Activated T-cell treated with anti-CD3 and anti-CD28 coated beads, Interleukin-2, amount 50 U/mL, for 1 hour (primary cell): ENCODE results near the gene TWNK.

ENCODE experiments used
- DNase-seq: peaks from one replicate; pipeline ENCODE4 v3.0.0-alpha.2; 2020

TWNK gene

DNA sequence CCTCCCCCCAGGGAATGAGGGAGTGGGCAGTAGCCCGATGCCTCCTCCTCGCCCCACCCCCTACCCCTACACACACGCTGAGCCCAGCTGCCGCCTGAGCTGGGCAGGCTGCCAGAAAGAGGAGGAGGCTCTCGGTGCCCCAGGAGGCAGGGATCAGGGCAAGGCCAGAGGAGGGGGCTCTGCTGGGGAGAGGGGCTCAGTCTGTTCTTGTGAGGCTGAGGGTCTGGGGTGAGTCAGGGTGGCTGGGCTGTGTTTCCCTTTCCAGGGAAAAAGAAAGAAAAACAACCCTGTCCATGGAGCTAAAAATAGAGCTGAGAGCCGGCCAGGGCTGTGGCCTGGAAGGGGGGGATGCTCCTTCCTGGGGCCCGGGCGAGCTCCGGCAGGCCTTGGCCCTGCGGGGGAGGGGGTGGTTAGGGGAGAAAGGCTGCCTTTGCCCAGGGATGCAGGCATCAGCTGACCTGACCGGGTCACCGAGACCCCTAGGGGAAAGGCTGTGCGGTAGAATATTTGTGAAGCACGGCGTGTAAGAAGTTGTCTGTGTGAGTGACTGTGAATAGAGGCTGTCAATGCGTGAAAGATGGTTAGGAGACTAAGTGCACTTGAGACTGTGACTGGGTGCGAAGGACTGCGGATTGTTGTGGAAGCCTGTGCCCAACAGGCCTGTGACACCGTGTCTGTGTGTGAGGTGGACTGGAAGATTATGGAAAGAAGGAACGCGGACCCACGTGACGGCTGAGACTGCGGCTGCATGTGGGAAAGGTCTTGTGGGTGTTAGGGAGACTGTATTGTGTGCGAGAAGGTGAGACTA lies 11.0 kb downstream of the TWNK start:
- peak; percentile 69 for DNase-seq

DNA sequence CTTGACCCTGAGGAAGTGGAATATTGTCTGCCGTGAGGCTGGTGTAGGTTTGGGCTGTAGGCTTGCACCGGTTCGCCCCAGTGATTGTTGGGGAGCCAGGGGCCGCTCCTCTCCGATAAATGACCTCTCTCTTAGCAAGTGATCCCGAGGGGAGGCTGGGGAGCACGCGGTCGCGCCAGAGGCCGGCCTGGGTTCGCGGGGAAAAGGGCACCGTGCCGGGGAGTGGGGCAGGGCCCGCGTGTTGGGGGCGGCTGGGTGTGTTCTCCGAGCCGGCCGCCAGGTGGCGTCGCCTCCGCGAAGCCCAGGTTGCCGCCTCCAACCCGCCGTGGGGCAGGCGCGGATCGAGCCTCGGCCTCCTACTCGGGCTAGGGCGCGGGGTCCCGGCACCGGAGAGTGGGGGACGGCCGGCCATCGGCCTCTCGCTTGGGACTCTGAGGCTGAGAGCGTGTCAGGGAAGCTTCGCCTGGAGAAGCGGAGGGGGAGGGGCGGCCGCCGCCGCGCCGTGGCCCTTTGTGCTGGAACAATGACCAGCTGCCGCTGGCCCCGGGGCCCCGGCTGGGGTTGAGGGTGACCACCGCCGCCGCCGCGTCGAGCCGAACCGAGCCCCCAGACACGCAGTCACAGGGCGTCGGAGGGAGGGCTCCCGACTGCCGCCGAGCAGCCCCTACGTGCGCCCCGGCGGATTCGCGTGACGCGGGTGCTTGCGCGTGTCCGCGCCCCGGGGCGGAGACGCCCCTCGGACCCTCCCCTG lies 11.8 kb downstream of the TWNK start:
- DNase-seq, result peak; percentile 86

DNA sequence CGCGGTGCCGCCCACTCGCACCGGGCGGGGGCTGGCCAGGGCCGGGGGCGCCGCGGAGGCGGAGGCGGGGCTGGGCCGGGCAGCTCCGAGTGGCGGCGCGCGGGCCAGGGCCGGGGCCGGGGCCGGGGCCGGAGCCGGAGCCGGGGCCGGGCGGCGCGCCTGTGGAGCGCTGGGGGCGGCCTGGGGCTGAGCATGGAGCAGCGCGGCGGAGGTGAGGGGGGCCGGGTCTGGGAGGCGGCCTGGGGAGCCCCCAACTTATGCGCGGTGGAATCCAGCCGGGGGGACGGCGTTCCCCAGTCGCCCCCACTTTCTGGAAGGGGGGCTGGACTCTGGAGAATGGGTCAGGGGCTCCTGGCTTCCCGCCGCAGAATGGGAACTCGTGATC lies 12.4 kb downstream of the TWNK start, which contains the start of gene LZTS2:
Gene LZTS2, plus strand, starts transcription at position 67 of the 385 bp plus-strand sequence. CDS start 2,731 bp downstream, outside the sequence.
- no peak for DNase-seq

DNA sequence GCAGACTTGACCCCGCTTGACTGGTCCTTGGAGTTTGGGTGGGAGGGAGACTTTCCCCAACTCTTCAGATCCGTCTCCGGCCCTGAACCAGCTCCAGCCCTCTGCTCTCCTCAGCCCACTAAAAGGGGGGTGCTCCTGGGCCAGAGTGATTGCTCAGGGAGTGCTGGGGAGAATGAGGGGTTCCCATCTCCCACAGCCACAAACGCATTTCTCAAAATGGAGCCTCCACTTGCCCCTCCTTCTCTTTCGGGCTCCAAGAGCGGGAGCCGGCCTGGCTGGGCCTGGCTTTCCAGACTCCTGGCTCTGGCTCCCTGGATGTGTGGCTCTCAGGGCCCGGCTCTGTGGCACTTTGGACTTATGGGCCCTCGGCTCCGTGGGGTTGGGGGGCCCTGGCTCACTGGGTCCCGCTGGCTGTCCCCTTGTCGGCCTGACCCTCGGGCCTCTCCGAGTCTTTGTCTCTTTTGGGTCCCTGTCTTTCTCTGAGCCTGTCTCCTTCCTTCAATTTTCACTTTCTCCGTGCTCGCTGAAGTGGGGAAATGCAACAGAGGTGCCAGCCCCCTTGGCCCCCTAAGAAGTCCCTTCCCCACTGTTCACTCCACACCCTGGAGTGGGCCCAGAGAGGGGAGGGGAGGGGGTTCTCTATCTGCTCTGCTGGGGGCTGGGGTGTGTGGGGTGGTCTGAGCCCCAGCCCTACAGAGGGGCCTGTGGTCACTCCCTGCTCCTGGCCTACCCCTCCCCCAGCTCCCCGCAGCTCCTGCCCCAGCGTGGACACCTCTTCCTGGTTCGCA lies 13.0 kb downstream of the TWNK start:
- no peak for DNase-seq

DNA sequence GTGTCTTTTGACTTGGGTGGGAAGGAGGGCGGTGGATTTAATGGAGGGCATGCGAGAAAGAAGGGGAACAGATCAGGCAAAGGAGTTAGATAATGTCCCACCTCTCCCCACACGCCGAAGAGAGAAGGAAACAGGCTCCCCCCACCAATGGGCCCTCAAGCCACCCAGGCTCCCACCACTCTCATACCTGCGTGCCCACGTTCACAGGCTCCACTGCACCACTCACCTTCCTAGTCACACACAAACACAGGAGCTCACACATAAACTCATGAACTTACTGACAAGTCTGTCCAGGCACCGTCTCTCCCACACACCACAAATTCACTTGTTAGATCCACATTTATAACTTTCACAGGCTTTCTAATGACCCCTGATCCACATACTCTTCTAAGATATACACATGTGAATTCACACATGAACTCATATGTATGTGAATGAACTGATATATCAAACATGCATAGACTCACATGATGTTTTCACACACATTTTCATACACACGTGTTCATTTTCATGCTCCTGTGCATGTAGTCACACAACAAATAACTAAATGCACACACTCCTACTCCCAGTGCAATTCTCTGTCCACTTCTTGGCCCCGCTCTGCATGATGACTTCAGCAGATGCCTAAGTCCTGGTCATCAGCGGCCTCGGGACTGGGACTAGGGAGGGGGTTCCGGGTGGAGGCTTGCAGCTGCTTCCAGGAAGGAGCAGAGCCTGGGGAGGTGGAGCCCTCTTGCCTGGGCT lies 13.7 kb downstream of the TWNK start:
- no peak for DNase-seq

DNA sequence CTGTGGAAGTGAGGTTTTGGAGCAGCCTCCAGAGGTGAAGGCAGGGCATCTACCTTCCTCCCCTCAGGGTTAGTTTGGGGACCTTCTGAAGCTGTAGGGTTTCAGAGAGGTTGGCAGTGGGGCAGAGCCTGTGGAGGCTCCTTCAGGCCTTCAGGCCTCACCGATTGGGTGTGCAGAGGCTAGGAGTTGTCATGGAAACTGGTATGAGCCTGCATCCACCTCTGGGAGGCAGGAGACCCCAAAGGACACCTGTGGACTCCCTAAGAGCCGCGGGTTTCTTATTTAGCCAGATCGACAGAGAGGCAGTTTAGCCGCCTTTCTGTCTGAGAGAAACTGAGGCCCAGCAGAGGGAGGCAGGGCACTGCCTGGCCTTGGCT lies 14.3 kb downstream of the TWNK start:
- no peak for DNase-seq

DNA sequence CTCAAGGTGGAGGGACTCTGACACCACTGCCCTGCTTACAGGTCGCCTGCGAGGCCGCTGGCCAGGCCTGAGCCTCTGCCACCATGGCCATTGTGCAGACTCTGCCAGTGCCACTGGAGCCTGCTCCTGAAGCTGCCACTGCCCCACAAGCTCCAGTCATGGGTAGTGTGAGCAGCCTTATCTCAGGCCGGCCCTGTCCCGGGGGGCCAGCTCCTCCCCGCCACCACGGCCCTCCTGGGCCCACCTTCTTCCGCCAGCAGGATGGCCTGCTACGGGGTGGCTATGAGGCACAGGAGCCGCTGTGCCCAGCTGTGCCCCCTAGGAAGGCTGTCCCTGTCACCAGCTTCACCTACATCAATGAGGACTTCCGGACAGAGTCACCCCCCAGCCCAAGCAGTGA lies 15.1 kb downstream of the TWNK start:
- DNase-seq, result no peak

DNA sequence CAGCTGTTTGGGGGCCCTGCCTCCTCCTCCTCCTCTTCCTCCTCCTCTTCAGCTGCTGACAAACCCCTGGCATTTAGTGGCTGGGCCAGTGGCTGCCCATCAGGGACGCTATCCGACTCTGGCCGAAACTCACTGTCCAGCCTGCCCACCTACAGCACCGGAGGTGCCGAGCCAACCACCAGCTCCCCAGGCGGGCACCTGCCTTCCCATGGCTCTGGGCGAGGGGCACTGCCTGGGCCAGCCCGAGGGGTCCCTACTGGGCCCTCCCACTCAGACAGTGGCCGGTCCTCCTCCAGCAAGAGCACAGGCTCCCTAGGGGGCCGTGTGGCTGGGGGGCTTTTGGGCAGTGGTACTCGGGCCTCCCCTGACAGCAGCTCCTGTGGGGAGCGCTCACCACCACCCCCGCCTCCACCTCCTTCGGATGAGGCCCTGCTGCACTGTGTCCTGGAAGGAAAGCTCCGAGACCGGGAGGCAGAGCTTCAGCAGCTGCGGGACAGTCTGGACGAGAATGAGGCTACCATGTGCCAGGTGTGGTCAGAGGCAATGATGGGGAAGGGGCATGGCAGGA lies 16.4 kb downstream of the TWNK start:
- no peak for DNase-seq

DNA sequence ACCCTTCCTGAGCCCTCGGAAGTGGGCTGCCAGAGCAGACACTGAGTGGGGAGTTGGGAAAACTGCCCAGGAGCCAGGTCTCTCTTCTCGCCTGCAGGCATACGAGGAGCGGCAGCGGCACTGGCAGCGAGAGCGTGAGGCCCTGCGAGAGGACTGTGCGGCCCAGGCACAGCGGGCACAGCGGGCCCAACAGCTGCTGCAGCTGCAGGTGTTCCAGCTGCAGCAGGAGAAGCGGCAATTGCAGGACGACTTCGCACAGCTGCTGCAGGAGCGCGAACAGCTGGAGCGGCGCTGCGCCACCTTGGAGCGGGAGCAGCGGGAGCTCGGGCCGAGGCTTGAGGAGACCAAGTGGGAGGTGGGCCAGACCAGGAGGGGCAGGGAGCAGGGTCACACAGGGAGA lies 18.0 kb downstream of the TWNK start:
- DNase-seq, result no peak

DNA sequence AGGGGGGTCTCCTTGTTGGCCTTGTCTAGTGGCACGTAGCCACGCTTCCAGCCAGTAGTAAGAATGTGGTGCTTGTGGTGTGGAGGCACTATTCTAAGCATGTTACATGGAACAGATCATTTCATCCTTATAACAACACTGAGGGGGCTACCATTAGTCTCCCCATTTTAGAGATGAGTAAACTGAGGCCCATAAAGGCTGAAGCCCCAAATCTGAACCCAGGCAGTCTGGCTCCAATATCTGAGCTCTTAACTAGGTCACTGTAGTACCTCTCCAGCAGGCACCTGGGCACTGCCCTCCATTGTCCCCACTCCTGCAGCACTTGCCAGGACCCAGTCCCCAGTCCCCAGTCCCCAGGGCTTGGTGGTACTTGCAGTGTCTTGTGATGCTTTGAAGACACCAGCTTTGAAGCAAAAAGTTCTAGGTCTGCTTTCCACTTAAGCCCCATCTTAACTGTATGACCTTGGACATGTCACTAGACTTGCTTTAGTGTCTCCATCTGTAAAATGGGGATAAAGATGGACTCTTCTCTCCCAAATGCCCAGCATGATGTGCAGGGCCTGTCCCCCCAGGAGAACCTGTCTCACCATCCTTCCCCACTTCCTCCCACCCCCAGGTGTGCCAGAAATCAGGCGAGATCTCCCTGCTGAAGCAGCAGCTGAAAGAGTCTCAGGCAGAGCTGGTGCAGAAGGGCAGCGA lies 18.7 kb downstream of the TWNK start:
- DNase-seq, result no peak

DNA sequence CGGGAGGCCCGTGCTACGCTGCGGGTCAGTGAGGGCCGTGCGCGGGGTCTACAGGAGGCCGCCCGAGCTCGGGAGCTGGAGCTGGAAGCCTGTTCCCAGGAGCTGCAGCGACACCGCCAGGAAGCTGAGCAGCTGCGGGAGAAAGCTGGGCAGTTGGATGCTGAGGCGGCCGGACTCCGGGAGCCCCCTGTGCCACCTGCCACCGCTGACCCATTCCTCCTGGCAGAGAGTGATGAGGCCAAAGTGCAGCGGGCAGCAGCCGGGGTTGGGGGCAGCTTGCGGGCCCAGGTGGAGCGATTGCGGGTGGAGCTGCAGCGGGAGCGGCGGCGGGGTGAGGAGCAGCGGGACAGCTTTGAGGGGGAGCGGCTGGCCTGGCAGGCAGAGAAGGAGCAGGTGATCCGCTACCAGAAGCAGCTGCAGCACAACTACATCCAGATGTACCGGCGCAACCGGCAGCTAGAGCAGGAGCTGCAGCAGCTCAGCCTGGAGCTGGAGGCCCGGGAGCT lies 19.3 kb downstream of the TWNK start:
- no peak for DNase-seq

DNA sequence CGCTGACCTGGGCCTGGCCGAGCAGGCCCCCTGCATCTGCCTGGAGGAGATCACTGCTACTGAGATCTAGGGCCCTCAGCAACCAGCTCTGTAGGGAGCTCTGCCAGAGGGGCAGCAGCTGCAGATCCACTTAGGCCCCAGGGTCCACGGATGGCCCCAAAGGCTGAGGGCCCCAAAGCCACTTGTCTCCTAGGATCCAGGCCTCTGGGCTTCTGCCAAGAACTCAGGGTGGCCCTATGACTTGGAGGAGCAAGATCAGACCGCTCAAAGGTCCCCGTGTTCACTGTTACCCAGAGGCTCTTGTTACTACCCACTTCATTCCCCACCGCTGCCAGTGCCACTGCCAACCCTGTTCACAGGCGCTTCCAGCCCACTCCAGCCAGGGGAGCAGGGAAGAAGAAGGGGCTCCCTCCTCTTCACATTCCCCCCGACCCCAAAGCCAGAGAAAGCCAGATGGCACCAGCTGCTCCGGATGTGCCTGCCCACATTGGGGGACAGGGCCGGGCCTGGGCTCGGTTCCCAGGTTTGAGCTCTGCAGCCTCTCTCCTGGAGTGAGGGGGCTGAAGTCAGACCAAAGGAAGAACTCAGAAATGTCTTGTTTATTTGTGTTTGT lies 19.9 kb downstream of the TWNK start:
- no peak for DNase-seq

DNA sequence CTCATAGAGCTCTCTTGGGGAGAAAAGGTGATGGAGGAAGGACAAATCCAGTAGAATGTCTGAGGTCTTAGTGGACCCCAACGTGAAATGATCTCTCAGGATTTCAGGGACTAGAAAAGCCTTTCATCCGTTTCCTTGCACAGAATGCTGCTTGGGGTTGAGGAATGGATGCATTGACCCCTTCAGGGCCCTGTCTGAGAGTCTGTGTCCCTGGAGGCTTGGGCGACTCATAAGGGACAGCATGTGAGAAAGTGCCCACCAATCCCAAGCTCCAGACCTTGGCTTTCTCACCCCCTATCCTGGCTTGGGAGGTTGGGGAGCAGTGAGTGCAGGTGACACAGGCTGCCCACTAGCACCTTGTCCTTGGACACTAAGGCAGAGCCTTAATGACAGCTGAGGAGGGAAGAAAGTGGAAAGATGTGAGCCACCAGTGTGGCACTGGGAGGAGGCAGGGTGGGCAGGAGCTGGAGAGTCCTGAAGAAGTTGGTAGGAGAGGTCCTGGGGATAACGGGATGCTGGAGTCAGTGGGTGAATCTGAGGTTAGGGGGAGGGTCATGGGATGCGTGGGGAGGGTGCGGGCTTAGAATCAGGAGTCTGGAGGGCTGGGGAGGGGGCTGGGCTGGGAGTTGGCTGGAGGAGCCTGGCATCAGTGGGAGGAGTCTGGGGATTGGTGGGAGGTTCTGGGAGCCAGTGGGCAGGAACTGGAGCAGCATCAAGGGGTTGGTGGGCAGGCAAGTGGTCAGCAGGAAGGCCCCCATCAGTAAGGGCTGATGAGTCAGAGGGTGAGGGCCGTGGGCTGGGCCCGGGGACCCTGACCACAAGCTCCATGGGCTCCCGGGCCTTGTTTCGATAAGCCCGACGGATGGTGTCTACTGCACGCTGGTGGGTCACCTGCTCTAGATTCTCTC lies 20.8 kb downstream of the TWNK start:
- no peak for DNase-seq

DNA sequence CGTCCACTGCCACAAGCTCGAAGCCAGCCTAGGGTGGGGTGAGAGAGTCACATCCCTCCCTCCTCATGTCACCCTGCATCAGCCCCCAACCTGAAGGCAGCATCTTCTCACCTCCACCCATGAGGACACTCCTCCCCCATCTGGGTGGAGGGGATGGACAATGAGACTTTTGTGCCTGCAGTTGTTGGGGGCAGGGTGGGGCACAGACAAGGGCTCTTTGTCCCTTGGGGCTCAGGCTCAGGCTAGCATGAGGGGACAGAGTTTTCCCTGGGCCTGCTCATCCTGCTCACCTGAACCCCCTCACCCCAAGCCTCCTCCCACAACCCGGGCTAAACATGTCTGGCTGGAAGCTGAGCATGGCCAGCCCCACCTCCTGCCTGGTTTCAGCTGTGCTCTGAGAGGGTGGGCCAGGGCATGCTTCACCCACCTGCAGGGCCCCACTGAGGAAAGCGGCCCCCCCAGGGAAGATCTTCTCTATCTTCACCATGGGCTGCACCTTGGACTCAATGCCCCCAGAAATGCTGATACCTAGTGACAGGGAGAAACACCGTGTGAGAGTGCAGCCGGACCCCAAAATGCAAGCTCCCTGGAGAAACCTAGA lies 21.6 kb downstream of the TWNK start:
- DNase-seq, result no peak

DNA sequence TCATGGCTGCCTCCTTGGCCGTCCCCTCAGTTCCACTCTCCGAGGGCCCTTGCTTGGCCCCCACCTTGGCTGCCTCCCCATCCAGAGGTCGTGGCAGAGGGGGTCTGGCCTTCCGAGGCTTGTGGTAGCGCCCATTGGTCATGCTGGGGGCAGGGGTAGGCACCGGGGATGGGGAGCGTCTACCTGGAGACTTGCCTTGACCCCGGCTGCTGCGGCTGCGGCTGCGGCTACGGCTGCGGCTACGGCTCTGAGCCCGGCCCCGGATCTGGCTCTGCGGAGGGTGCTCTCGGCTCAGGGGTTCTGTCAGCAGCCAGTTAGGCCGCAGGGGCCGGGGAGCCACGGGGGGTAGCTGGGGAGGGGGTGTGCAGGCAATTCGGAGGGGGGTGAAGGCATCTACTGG lies 23.0 kb downstream of the TWNK start:
- DNase-seq, result no peak

DNA sequence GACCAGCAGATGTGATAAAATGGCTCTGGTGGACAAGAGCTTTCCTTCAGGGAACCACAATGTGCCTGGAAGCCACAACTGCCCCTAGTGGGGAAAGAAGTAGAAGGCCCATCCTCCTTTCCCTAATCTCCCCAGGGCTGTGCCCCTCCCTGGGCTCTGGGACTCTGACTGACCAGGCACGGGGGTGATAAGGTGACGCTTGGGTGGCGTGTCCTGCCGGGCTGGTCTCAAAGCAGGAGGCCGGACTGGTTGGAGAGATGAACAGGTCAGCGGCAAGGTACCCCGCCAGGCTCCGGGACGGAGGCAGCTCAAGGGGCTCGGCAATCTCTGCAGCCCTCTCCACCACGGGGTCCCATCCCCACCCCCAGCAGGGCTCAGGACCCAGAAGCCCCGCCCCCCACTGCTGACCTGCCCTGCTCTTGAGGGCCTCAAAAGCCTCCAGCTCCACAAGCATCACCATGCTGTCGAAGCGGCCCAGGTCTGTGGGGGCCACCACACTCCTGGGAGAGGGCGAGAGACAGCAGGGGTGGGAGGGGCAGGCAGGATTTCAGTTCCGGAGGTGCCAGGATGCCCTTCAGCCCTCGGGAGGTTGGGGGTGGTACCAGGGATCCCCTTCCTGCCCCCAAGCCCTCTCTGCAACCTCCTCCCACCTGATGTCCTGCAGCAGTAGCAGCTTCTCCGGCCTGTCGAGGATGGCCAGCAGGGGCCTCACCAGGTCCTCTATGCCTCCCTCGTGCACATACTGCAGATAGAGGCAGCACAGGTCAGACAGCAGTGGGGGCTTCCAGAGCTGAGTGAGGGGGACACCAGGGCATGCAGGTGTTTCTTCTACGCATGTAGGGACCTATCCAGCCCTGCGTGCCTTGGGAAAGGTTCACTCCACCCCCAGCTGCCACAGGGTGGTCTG lies 24.4 kb downstream of the TWNK start:
- DNase-seq, result no peak

DNA sequence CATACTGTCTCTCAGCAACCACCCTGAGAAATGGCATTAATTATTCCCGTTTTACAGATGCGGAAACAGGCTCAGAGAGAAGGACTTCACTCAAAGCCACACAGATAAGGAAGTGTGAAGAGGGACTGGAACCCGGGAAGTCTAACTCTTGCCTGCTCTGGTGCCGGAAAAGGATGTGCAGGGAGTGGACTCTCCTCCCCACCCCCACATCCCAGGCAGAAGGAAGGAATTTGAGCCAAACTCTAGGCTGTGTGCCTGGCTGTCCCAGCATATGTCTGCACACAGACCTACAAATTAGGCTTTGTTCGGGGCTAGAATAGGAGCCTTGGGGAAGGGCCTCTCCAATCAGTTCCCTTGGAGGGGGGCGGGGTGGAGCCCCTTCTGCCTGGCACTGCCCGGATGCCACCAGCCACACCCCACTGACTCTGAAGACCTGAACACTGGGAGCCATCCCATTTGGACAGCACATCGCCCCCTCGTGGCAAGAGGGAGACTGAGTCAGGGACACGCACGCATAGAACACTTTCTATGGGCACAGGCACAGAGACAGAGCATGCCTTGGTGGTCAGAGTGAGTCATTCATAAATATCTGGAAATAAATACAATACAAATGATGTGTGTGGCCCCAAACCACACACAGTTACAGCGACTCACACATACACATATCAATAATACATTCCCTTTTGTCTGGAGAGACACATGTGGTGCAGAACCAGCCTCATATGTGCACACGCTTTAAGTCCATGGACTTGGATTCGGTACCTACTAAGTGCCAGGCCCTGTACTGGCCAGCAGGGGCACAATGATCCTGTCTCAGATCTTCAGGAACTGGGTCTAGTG lies 25.4 kb downstream of the TWNK start:
- DNase-seq, result peak; percentile 75
